22Rv1 (cell line): ENCODE data around the gene TP53BP2.
"Not testable (repeated sequence)": the region's sequence is repeated elsewhere in the genome, so short reads cannot be mapped to it uniquely, and the experiment has no call there.

Experiments used
- ZFX ChIP-seq: fragments of 450-650 bp; IDR thresholded peaks from 2 replicates; pipeline ENCODE4 v1.6.1; 2017; ENCODE audit warnings: antibody characterized with exemption, borderline replicate concordance
- TF ChIP-seq, protein P1 (sequence below): fragments of 450-650 bp; IDR thresholded peaks from 2 replicates; pipeline ENCODE4 v1.5.1; 2017; ENCODE audit warnings: mild to moderate bottlenecking

GRCh38 chr1:223740038-223740736, 105.6 kb downstream of the TP53BP2 start:
- TF ChIP-seq, protein P1, sequence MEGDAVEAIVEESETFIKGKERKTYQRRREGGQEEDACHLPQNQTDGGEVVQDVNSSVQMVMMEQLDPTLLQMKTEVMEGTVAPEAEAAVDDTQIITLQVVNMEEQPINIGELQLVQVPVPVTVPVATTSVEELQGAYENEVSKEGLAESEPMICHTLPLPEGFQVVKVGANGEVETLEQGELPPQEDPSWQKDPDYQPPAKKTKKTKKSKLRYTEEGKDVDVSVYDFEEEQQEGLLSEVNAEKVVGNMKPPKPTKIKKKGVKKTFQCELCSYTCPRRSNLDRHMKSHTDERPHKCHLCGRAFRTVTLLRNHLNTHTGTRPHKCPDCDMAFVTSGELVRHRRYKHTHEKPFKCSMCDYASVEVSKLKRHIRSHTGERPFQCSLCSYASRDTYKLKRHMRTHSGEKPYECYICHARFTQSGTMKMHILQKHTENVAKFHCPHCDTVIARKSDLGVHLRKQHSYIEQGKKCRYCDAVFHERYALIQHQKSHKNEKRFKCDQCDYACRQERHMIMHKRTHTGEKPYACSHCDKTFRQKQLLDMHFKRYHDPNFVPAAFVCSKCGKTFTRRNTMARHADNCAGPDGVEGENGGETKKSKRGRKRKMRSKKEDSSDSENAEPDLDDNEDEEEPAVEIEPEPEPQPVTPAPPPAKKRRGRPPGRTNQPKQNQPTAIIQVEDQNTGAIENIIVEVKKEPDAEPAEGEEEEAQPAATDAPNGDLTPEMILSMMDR = not testable (repeated sequence)
- TF ChIP-seq ZFX = not testable (repeated sequence)
